Cerebellar cortex (tissue), 1 donor: ENCODE data around the gene NSUN2.

Experiments
- DNase-seq: peaks from one replicate; pipeline ENCODE4 v3.0.0-alpha.2; 2015; ENCODE audit warnings: low spot score

Gene NSUN2

DNA sequence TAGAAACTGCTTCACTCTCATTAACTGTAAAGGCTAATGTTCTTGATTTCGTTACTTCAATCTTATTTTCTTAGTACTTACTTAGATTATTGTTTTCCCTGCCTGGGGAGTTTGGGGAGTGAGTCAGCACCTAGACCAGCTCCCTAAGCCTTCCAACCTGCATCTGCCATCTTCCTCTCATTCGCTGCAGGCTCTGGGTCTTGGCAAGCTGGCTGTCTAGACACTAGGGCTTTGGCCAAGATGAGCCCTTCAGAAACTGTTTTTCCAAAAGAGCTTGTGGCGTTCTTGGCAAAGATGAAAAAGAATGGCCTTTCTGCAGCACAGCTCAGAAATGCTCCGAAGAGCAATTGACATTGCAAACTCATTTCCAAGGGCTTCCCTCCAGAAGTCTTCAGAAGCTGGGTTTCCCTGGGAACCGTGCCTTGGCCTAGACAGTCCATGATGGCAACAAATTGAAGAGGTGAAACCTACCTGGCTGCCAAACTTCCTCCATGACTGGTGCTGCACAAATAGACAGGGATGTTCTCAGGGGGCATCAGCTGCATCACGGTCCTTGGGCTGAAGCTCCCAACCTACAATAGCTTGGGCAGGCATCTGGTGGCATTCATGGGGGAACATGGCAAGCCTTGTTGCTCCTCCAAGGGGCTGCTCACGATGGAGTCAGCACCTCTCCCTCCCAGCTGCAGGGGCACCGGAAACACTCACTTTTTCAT, 76.6 kb downstream of the NSUN2 start:
- peak; percentile 66 for DNase-seq

GRCh38 chr5:6554812-6555211, 78.0 kb downstream of the NSUN2 start:
- no peak for DNase-seq

DNA sequence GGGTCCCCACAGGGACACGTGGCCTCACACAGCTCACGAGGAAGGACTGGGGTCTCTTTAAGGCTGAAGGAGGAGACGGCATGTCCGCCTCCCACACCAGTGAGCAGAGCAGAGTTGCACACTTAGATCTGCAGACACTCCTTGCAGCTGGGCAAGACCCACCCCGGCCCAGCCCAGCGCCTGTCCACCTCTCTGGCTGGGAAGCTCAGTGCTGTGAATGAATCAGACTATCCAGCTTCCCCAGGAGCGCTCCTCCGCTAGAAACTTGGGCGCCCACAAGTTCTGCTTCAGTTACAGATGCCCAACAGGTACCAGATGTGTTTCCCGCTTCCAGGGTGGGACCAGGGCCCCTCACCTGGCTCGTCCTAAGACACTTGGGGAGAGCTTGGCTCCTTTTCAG, 78.9 kb downstream of the NSUN2 start:
- no peak for DNase-seq

- no peak for DNase-seq
These were observed 80.2 kb downstream of the NSUN2 start for GRCh38 chr5:6552612-6553011.

- DNase-seq: peak; percentile 5
These were observed 80.9 kb downstream of the NSUN2 start for GRCh38 chr5:6551955-6552313.

- DNase-seq: peak; percentile 37
These were observed 81.4 kb downstream of the NSUN2 start for GRCh38 chr5:6551287-6551954.

- no peak for DNase-seq
These were observed 82.2 kb downstream of the NSUN2 start for GRCh38 chr5:6550628-6551027.
